HG03097 (cell line): ENCODE data around the gene SOX6.
"Not testable (repeated sequence)": the region's sequence is repeated elsewhere in the genome, so short reads cannot be mapped to it uniquely, and the experiment has no call there.

Experiments
- ATAC-seq: cut with Tn5 transposase; IDR thresholded peaks from one replicate; pipeline ENCODE4 v1.9.1; 2021; ENCODE audit not compliant: unreplicated experiment, low FRiP score

Gene SOX6

GRCh38 chr11:16356057-16356760 is at the start of gene SOX6:
SOX6 (minus strand) TSS chr11:16356546; CDS start chr11:16341248, 15,298 bp downstream.
- no peak for ATAC-seq

- no peak for ATAC-seq
Observed at GRCh38 chr11:16404781-16405285, 48.5 kb upstream of the SOX6 start.

GRCh38 chr11:16403851-16404250 is 47.5 kb upstream of the SOX6 start:
- ATAC-seq = no peak

GRCh38 chr11:16403448-16403803 is 47.1 kb upstream of the SOX6 start:
- no peak for ATAC-seq

- no peak for ATAC-seq
Observed at GRCh38 chr11:16402654-16403447, 46.5 kb upstream of the SOX6 start.

GRCh38 chr11:16397390-16397789 is 41.0 kb upstream of the SOX6 start:
- ATAC-seq = no peak

- no peak for ATAC-seq
Observed at GRCh38 chr11:16395601-16396000, 39.3 kb upstream of the SOX6 start.

GRCh38 chr11:16394947-16395346 is 38.6 kb upstream of the SOX6 start:
- no peak for ATAC-seq

- no peak for ATAC-seq
Observed at GRCh38 chr11:16393340-16393739, 37.0 kb upstream of the SOX6 start.

- no peak for ATAC-seq
Observed at GRCh38 chr11:16392616-16393015, 36.3 kb upstream of the SOX6 start.

- ATAC-seq = not testable (repeated sequence)
Observed at GRCh38 chr11:16390826-16391225, 34.5 kb upstream of the SOX6 start.

- no peak for ATAC-seq
Observed at GRCh38 chr11:16385099-16385498, 28.8 kb upstream of the SOX6 start.

- ATAC-seq = no peak
Observed at GRCh38 chr11:16382638-16383380, 26.5 kb upstream of the SOX6 start.

GRCh38 chr11:16382186-16382585 is 25.8 kb upstream of the SOX6 start:
- no peak for ATAC-seq

GRCh38 chr11:16380941-16381568 is 24.7 kb upstream of the SOX6 start:
- no peak for ATAC-seq

- no peak for ATAC-seq
Observed at GRCh38 chr11:16378906-16379305, 22.6 kb upstream of the SOX6 start.

- ATAC-seq = no peak
Observed at GRCh38 chr11:16377746-16378145, 21.4 kb upstream of the SOX6 start.

GRCh38 chr11:16375664-16376063 is 19.3 kb upstream of the SOX6 start:
- not testable (repeated sequence) for ATAC-seq

GRCh38 chr11:16373768-16374167 is 17.4 kb upstream of the SOX6 start:
- ATAC-seq = no peak

GRCh38 chr11:16372355-16372754 is 16.0 kb upstream of the SOX6 start:
- no peak for ATAC-seq

- ATAC-seq = no peak
Observed at GRCh38 chr11:16367252-16367651, 10.9 kb upstream of the SOX6 start.
